H9 (cell line): ENCODE measurements around the gene MED9. TPM values are rescaled to one million over a fixed set of nuclear protein-coding genes. Genes with fewer than 3 reads are reported as not detected.

ENCODE experiments used
- DNase-seq: peaks from one replicate; pipeline ENCODE4 v3.0.0-alpha.2; 2017
- H2AFZ ChIP-seq: one replicate; pipeline ENCODE4 v1.6.1; 2013; ENCODE audit warnings: mild to moderate bottlenecking, low read length, control low read depth, moderate library complexity
- H2AK5ac ChIP-seq: 2 replicates; pipeline ENCODE4 v1.6.1; 2013; ENCODE audit warnings: low read length, control low read depth, mixed read lengths; ENCODE audit not compliant: insufficient read length
- H2BK120ac ChIP-seq: one replicate; pipeline ENCODE4 v1.6.1; 2013; ENCODE audit warnings: low read depth, mild to moderate bottlenecking, low read length, control low read depth, inconsistent platforms; ENCODE audit not compliant: poor library complexity, severe bottlenecking
- H2BK12ac ChIP-seq: 2 replicates; pipeline ENCODE4 v1.6.1; 2013; ENCODE audit warnings: low read length, control low read depth, mixed read lengths, low read depth; ENCODE audit not compliant: insufficient read length
- H2BK15ac ChIP-seq: 2 replicates; pipeline ENCODE4 v1.6.1; 2013; ENCODE audit warnings: low read depth, low read length, control low read depth
- H2BK20ac ChIP-seq: one replicate; pipeline ENCODE4 v1.6.1; 2013; ENCODE audit warnings: low read depth, mild to moderate bottlenecking, low read length, control low read depth, inconsistent platforms; ENCODE audit not compliant: poor library complexity, severe bottlenecking
- H2BK5ac ChIP-seq: 2 replicates; pipeline ENCODE4 v1.6.1; 2013; ENCODE audit warnings: low read length, control low read depth, mixed read lengths; ENCODE audit not compliant: insufficient read length
- H3K14ac ChIP-seq: 2 replicates; pipeline ENCODE4 v1.6.1; 2013; ENCODE audit warnings: low read length, control low read depth; ENCODE audit not compliant: insufficient read depth
- H3K18ac ChIP-seq: 2 replicates; pipeline ENCODE4 v1.6.1; 2013; ENCODE audit warnings: low read depth, mild to moderate bottlenecking, mixed read lengths, low read length, control low read depth; ENCODE audit not compliant: insufficient read length
- H3K23ac ChIP-seq: 2 replicates; pipeline ENCODE4 v1.6.1; 2013; ENCODE audit warnings: low read length, control low read depth, mixed read lengths, low read depth; ENCODE audit not compliant: insufficient read length
- H3K23me2 ChIP-seq: 2 replicates; pipeline ENCODE4 v1.6.1; 2013; ENCODE audit warnings: low read depth, mild to moderate bottlenecking, mixed read lengths, low read length, control low read depth; ENCODE audit not compliant: insufficient read length, poor library complexity, severe bottlenecking
- H3K27ac ChIP-seq: 2 replicates; pipeline ENCODE4 v1.5.1; 2013; ENCODE audit warnings: low read length, control low read depth, mixed read lengths, low read depth; ENCODE audit not compliant: insufficient read length
- H3K27me3 ChIP-seq: 2 replicates; pipeline ENCODE4 v1.6.1; 2013; ENCODE audit warnings: low read length, control low read depth, inconsistent platforms; ENCODE audit not compliant: insufficient read depth
- H3K4ac ChIP-seq: 2 replicates; pipeline ENCODE4 v1.6.1; 2013; ENCODE audit warnings: low read depth, mild to moderate bottlenecking, control low read depth, inconsistent platforms, low read length, moderate library complexity
- H3K4me1 ChIP-seq: 2 replicates; pipeline ENCODE4 v1.6.1; 2013; ENCODE audit warnings: low read length, control low read depth, inconsistent platforms; ENCODE audit not compliant: insufficient read depth
- H3K4me2 ChIP-seq: 2 replicates; pipeline ENCODE4 v1.6.1; 2013; ENCODE audit warnings: low read length, control low read depth, mixed read lengths; ENCODE audit not compliant: insufficient read length, insufficient read depth
- H3K56ac ChIP-seq: 2 replicates; pipeline ENCODE4 v1.6.1; 2013; ENCODE audit warnings: low read depth, mild to moderate bottlenecking, mixed read lengths, low read length, control low read depth; ENCODE audit not compliant: insufficient read length
- H3K79me1 ChIP-seq: 2 replicates; pipeline ENCODE4 v1.6.1; 2013; ENCODE audit warnings: low read depth, mild to moderate bottlenecking, moderate library complexity, low read length, control low read depth, inconsistent platforms; ENCODE audit not compliant: insufficient read depth, poor library complexity, severe bottlenecking
- H3K79me2 ChIP-seq: 2 replicates; pipeline ENCODE4 v1.6.1; 2013; ENCODE audit warnings: low read length, control low read depth, inconsistent platforms; ENCODE audit not compliant: insufficient read depth
- H3K9ac ChIP-seq: 2 replicates; pipeline ENCODE4 v1.6.1; 2013; ENCODE audit warnings: low read length, control low read depth, mixed read lengths; ENCODE audit not compliant: insufficient read length; ENCODE audit errors: extremely low read depth
- H3K9me3 ChIP-seq: one replicate; pipeline ENCODE4 v1.6.1; 2013; ENCODE audit warnings: low read depth, low read length, inconsistent platforms; ENCODE audit not compliant: control insufficient read depth
- H3T11ph ChIP-seq: one replicate; pipeline ENCODE4 v1.6.1; 2013; ENCODE audit warnings: mild to moderate bottlenecking, low read length, control low read depth, inconsistent platforms
- H4K20me1 ChIP-seq: one replicate; pipeline ENCODE4 v1.6.1; 2013; ENCODE audit not compliant: control insufficient read depth, insufficient read length, insufficient read depth
- H4K5ac ChIP-seq: 2 replicates; pipeline ENCODE4 v1.6.1; 2013; ENCODE audit warnings: low read depth, mild to moderate bottlenecking, mixed read lengths, low read length, control low read depth; ENCODE audit not compliant: insufficient read length
- H4K8ac ChIP-seq: replicated peaks from 2 replicates; pipeline ENCODE4 v1.6.1; 2013; ENCODE audit warnings: low read length, control low read depth, mixed read lengths, low read depth; ENCODE audit not compliant: insufficient read length
- H4K91ac ChIP-seq: 2 replicates; pipeline ENCODE4 v1.6.1; 2013; ENCODE audit warnings: low read depth, mild to moderate bottlenecking, moderate library complexity, mixed read lengths, low read length, control low read depth; ENCODE audit not compliant: insufficient read length
- H3K27ac Mint-ChIP-seq, 3 experiments: 2 replicates in 2 of 3; 3 replicates in 1 of 3; pipeline ENCODE4 v1.8.0; 2020 to 2021; ENCODE audit warnings: mixed read lengths in 3 of 3, mild to moderate bottlenecking in 1 of 3, moderate library complexity in 1 of 3
- H3K27me3 Mint-ChIP-seq: 2 replicates; pipeline ENCODE4 v1.8.0; 2021; ENCODE audit warnings: low read depth, mild to moderate bottlenecking, moderate library complexity, mixed read lengths
- H3K36me3 Mint-ChIP-seq, 3 experiments: 2 replicates in 2 of 3; 3 replicates in 1 of 3; pipeline ENCODE4 v1.8.0; 2020 to 2021; ENCODE audit warnings: low read depth in 3 of 3, mixed read lengths in 3 of 3; ENCODE audit not compliant: insufficient read depth in 1 of 3
- H3K4me1 Mint-ChIP-seq, 2 experiments: 2 replicates each; pipeline ENCODE4 v1.8.0; 2020; ENCODE audit warnings: mixed read lengths in 2 of 2
- H3K4me3 Mint-ChIP-seq, 2 experiments: 2 replicates in 1 of 2; 3 replicates in 1 of 2; pipeline ENCODE4 v1.8.0; 2020 to 2021; ENCODE audit warnings: mild to moderate bottlenecking in 2 of 2, mixed read lengths in 2 of 2, moderate library complexity in 1 of 2
- H3K9me3 Mint-ChIP-seq, 2 experiments: 2 replicates in 1 of 2; 3 replicates in 1 of 2; pipeline ENCODE4 v1.8.0; 2020; ENCODE audit warnings: mild to moderate bottlenecking in 2 of 2, mixed read lengths in 2 of 2, moderate library complexity in 1 of 2
- WGBS: extraction: QIAGEN DNeasy Blood & Tissue Kit; methylation state at CpG from one replicate; pipeline ENCODE4 v1.1.7; 2013; ENCODE audit warnings: missing lambda C conversion rate, low lambda C conversion rate, mixed read lengths; ENCODE audit not compliant: insufficient read length; ENCODE audit errors: extremely low coverage; 5-methylcytosine and 5-hydroxymethylcytosine counted together
- total RNA-seq: library from RNA; stranded (reverse); gene quantifications from 2 replicates; pipeline ENCODE4 v1.2.1, GENCODE V29; 2021
- TF ChIP-seq, protein P1 (sequence below): fragments of 200-600 bp; sonication (generic); conservative IDR thresholded peaks from 3 replicates; pipeline ENCODE4 v1.8.0; 2021; ENCODE audit warnings: antibody characterized with exemption, mild to moderate bottlenecking

MED9 gene
- total RNA-seq, 1 experiment from 2014 or later: 20.0 TPM

DNA sequence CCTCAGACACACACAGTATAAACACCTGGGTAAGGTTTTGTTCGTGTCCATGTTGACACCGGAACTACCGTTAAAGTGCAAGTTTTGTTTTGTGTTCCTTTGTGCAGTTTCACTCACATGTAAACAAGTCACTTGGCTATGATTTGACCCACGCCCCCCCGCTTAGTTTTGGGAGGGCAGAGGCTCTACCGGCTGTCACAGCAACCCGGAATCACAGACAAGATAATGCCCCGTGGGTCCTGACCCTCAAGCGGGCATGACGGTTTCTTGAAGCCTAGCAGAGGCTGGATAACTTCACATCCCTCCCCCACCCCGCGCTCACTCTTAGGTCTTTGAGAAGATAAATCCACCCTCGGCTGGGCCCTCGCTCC is 17.7 kb downstream of the MED9 start:
- H4K20me1 ChIP-seq: no peaks in the 10 kb centered on the region
- H3K4me1 Mint-ChIP-seq: peaks cover 33 to 37% of the 10 kb centered on the region in 2 experiments
- no peak for DNase-seq

More for the DNA sequence above, 17.7 kb downstream of the MED9 start:
- H2BK15ac ChIP-seq: no peak overlapping the region
- no peak overlapping the region for H3K27ac ChIP-seq
- H3K79me1 ChIP-seq: no peaks in the 10 kb centered on the region
- H3K9me3 ChIP-seq: no peaks in the 10 kb centered on the region
- no peak overlapping the region for H2AFZ ChIP-seq
- no peak overlapping the region for H3K56ac ChIP-seq
- no peak overlapping the region for H4K8ac ChIP-seq
- no peak overlapping the region for H4K91ac ChIP-seq
- TF ChIP-seq, protein P1, sequence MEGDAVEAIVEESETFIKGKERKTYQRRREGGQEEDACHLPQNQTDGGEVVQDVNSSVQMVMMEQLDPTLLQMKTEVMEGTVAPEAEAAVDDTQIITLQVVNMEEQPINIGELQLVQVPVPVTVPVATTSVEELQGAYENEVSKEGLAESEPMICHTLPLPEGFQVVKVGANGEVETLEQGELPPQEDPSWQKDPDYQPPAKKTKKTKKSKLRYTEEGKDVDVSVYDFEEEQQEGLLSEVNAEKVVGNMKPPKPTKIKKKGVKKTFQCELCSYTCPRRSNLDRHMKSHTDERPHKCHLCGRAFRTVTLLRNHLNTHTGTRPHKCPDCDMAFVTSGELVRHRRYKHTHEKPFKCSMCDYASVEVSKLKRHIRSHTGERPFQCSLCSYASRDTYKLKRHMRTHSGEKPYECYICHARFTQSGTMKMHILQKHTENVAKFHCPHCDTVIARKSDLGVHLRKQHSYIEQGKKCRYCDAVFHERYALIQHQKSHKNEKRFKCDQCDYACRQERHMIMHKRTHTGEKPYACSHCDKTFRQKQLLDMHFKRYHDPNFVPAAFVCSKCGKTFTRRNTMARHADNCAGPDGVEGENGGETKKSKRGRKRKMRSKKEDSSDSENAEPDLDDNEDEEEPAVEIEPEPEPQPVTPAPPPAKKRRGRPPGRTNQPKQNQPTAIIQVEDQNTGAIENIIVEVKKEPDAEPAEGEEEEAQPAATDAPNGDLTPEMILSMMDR: no peak
- no peaks in the 10 kb centered on the region for H3K79me2 ChIP-seq
- peaks cover 3% of the 10 kb centered on the region; the same call in 1 of the 2 replicates for H3K4me1 ChIP-seq
- H3K9ac ChIP-seq: no peak overlapping the region
- no peak overlapping the region for H4K5ac ChIP-seq
- H3K23me2 ChIP-seq: peaks cover 21% of the 10 kb centered on the region
- peaks cover 8% of the 10 kb centered on the region; the same call in 1 of the 2 replicates for H3K27me3 ChIP-seq
- Mint-ChIP-seq H3K27ac (peak overlapping the region in 1 of 3 experiments; percentile 44; a peak in 1 of 7 replicates), H3K36me3 (peaks cover 6 to 27% (median 21%) of the 10 kb centered on the region in 3 experiments), H3K4me3 (peak overlapping the region; percentile 63 to 86), H3K9me3 (no peaks in the 10 kb centered on the region; a peak in 1 of 5 replicates), H3K27me3 (peaks cover 44% of the 10 kb centered on the region)
- H2AK5ac ChIP-seq: no peak overlapping the region
- H3K4me2 ChIP-seq: peak overlapping the region; percentile 67
- H3K18ac ChIP-seq: no peak overlapping the region
- H2BK5ac ChIP-seq: no peak overlapping the region
- H3K23ac ChIP-seq: no peak overlapping the region
- no peak overlapping the region for H2BK12ac ChIP-seq
- H2BK20ac ChIP-seq: no peak overlapping the region
- no peak overlapping the region for H3T11ph ChIP-seq
- H3K14ac ChIP-seq: no peak overlapping the region
- no peak overlapping the region for H3K4ac ChIP-seq
- H2BK120ac ChIP-seq: no peak overlapping the region
- no CpG with 5 or more reads among the region's 14 CpGs for WGBS
